Measurements from ENCODE around the gene PLA2G4A.
A peak's percentile ranks its signal among the peaks of the same experiment; 100 is the strongest.
"Not testable (repeated sequence)": the region's sequence is repeated elsewhere in the genome, so short reads cannot be mapped to it uniquely, and the experiment has no call there.

Gene PLA2G4A

GRCh38 chr1:186875896-186876835 is 47.4 kb downstream of the PLA2G4A start:
- no peak for DNase-seq

GRCh38 chr1:186878356-186878755 is 49.6 kb downstream of the PLA2G4A start:
- no peak for DNase-seq

GRCh38 chr1:186880982-186881381 is 52.2 kb downstream of the PLA2G4A start:
- DNase-seq, result no peak

GRCh38 chr1:186882372-186883134 is 53.8 kb downstream of the PLA2G4A start:
- DNase-seq, result no peak

- DNase-seq, result no peak
These were observed 55.5 kb downstream of the PLA2G4A start for GRCh38 chr1:186884251-186884650.

GRCh38 chr1:186887203-186887602 is 58.5 kb downstream of the PLA2G4A start:
- DNase-seq, result peak; percentile 29

GRCh38 chr1:186888367-186888766 is 59.6 kb downstream of the PLA2G4A start:
- DNase-seq, result no peak

GRCh38 chr1:186892936-186893335 is 64.2 kb downstream of the PLA2G4A start:
- no peak for DNase-seq

GRCh38 chr1:186894415-186894814 is 65.7 kb downstream of the PLA2G4A start:
- no peak for DNase-seq

- DNase-seq, result no peak
These were observed 67.5 kb downstream of the PLA2G4A start for GRCh38 chr1:186896211-186896610.

- DNase-seq, result no peak
These were observed 68.3 kb downstream of the PLA2G4A start for GRCh38 chr1:186897008-186897407.

GRCh38 chr1:186899577-186899976 is 70.8 kb downstream of the PLA2G4A start:
- no peak for DNase-seq

- DNase-seq, result no peak
These were observed 71.2 kb downstream of the PLA2G4A start for GRCh38 chr1:186899977-186900376.

- no peak for DNase-seq
These were observed 71.9 kb downstream of the PLA2G4A start for GRCh38 chr1:186900539-186901237.

- peak; percentile 62 for DNase-seq
These were observed 72.9 kb downstream of the PLA2G4A start for GRCh38 chr1:186901631-186902030.

- no peak for DNase-seq
These were observed 74.8 kb downstream of the PLA2G4A start for GRCh38 chr1:186903374-186904136.

- DNase-seq, result no peak
These were observed 75.6 kb downstream of the PLA2G4A start for GRCh38 chr1:186904361-186904760.

- peak; percentile 61 for DNase-seq
These were observed 76.8 kb downstream of the PLA2G4A start for GRCh38 chr1:186905561-186905960.

GRCh38 chr1:186915555-186915954 is 86.8 kb downstream of the PLA2G4A start:
- DNase-seq, result no peak

- DNase-seq, result peak; percentile 35
These were observed 88.5 kb downstream of the PLA2G4A start for GRCh38 chr1:186917106-186917786.

- not testable (repeated sequence) for DNase-seq
These were observed 92.6 kb downstream of the PLA2G4A start for GRCh38 chr1:186921386-186921785.

- not testable (repeated sequence) for DNase-seq
These were observed 94.1 kb downstream of the PLA2G4A start for GRCh38 chr1:186922814-186923213.
